ENCODE results near the gene DOP1B. TPM values are rescaled to one million over a fixed set of nuclear protein-coding genes. Genes with fewer than 3 reads are reported as not detected.
A peak's percentile ranks its signal among the peaks of the same experiment; 100 is the strongest.
"Not testable (repeated sequence)": the region's sequence is repeated elsewhere in the genome, so short reads cannot be mapped to it uniquely, and the experiment has no call there.

DOP1B gene
- total and polyA plus RNA-seq, 10 donors = 2.9 to 29.2 (median 21.9) TPM

DNA sequence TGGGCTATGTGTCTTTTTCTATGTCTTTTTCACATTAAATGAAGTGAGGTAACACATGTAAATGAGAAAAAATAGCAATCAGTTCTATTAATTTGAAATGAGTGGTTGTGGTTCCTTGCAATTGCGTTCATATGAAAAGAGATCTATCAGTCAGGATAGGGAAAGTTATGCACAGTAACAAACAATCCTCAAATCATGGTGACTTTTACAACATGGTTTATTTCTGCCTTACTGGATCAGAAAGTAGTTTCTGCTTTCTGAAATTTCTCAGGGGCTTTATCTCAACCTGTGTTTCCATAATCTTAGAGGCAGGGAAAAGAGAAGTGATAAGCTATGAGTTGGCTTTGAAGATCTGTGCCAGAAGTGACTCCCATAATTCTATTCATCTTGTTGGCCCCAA lies 39.0 kb downstream of the DOP1B start:
- Histone ChIP-seq H3K4me3 (no peak overlapping the region), H3K4me1 (peaks cover 0 to 6% (median 0%) of the 10 kb centered on the region in 6 donors), H3K27ac (no peak overlapping the region), H3K27me3 (replicated peaks in 1 of 7) (no peaks in the 10 kb centered on the region), H3K36me3 (peaks cover 0 to 32% (median 15%) of the 10 kb centered on the region in 6 donors), H3K9me3 (no peaks in the 10 kb centered on the region)
- no peak for DNase-seq
- WGBS, 5 donors = 95 to 98% (median 97%) methylated on average over 1 of the region's 1 CpG
- intact Hi-C loops (cut with DNase I; ENCODE audit: low total_unique reads) = no loop called here
- TF ChIP-seq, protein P1, sequence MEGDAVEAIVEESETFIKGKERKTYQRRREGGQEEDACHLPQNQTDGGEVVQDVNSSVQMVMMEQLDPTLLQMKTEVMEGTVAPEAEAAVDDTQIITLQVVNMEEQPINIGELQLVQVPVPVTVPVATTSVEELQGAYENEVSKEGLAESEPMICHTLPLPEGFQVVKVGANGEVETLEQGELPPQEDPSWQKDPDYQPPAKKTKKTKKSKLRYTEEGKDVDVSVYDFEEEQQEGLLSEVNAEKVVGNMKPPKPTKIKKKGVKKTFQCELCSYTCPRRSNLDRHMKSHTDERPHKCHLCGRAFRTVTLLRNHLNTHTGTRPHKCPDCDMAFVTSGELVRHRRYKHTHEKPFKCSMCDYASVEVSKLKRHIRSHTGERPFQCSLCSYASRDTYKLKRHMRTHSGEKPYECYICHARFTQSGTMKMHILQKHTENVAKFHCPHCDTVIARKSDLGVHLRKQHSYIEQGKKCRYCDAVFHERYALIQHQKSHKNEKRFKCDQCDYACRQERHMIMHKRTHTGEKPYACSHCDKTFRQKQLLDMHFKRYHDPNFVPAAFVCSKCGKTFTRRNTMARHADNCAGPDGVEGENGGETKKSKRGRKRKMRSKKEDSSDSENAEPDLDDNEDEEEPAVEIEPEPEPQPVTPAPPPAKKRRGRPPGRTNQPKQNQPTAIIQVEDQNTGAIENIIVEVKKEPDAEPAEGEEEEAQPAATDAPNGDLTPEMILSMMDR (IDR thresholded peaks at IDR 0.05 in 8 of 11, conservative IDR thresholded peaks at IDR 0.05 in 3 of 11) = no peak
- no peak for TF ChIP-seq POLR2A (IDR thresholded peaks at IDR 0.05)
- TF ChIP-seq POLR2AphosphoS5 (IDR thresholded peaks at IDR 0.05) = no peak

GRCh38 chr21:36199021-36199420 lies 42.4 kb downstream of the DOP1B start:
- TF ChIP-seq, protein P1 (IDR thresholded peaks at IDR 0.05 in 8 of 11, conservative IDR thresholded peaks at IDR 0.05 in 3 of 11) = no peak
- TF ChIP-seq POLR2AphosphoS5 (IDR thresholded peaks at IDR 0.05) (no peak), POLR2A (IDR thresholded peaks at IDR 0.05) (no peak)
- peaks cover 0 to 7% (median 0%) of the 10 kb centered on the region in 6 donors for H3K4me1 ChIP-seq
- H3K27ac ChIP-seq = no peak overlapping the region
- no peak overlapping the region for H3K4me3 ChIP-seq
- DNase-seq = no peak
- no peaks in the 10 kb centered on the region for H3K9me3 ChIP-seq
- H3K36me3 ChIP-seq = peaks cover 0 to 54% (median 15%) of the 10 kb centered on the region in 6 donors
- 82 to 93% (median 90%) methylated on average over 9 of the region's 9 CpGs for WGBS, 5 donors
- intact Hi-C loops (cut with DNase I; ENCODE audit: low total_unique reads) = no loop called here
- no peaks in the 10 kb centered on the region for H3K27me3 ChIP-seq (replicated peaks in 1 of 7)

DNA sequence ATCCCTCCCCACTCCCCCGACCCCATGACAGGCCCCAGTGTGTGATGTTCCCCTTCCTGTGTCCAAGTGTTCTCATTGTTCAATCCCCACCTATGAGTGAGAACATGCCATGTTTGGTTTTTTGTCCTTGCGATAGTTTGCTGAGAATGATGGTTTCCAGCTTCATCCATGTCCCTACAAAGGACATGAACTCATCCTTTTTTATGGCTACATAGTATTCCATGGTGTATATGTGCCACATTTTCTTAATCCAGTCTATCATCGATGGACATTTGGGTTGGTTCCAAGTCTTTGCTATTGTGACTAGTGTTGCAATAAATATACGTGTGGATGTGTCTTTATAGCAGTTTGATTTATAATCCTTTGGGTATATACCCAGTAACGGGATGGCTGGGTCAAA lies 43.0 kb downstream of the DOP1B start:
- intact Hi-C loops (cut with DNase I; ENCODE audit: low total_unique reads); H3K27ac ChIP-seq; DNase-seq; H3K4me3 ChIP-seq; H3K4me1 ChIP-seq; H3K9me3 ChIP-seq; H3K27me3 ChIP-seq (replicated peaks in 1 of 7): not testable (repeated sequence)
- peaks cover 0 to 59% (median 15%) of the 10 kb centered on the region in 6 donors for H3K36me3 ChIP-seq
- 72 to 91% (median 86%) methylated on average over 5 of the region's 5 CpGs for WGBS, 5 donors

DNA sequence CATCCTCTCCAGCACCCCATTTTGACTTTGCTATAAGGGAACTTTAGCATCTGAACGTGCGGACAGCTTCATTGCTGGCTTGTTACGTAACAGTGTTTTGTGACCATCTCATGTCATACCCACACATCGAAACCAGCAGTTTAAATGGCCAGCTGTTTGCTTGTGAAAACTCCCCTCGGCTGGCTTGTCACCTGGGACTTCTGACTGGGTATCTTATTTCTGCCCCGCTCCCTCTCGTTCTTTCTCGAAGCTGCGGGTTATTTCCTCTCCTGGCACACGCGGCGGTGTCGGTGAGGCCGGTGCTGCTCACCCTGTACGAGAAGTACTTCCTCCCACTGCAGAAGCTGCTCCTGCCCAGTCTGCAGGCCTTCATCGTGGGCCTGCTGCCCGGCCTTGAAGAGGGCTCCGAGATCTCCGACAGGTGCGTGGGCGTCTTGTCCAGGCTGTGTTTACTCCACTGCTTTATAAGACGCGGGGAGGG lies 43.5 kb downstream of the DOP1B start:
- peaks cover 0 to 65% (median 15%) of the 10 kb centered on the region in 6 donors for H3K36me3 ChIP-seq
- H3K27ac ChIP-seq = peak overlapping the region in 3 of 8 donors; percentile 28 to 37 (median 36)
- 65 to 92% (median 86%) methylated on average over 23 of the region's 23 CpGs for WGBS, 5 donors
- DNase-seq = peak; percentile 84
- H3K4me1 ChIP-seq = peaks cover 0 to 7% (median 0%) of the 10 kb centered on the region in 6 donors
- H3K9me3 ChIP-seq = no peaks in the 10 kb centered on the region
- intact Hi-C loops (cut with DNase I; ENCODE audit: low total_unique reads) = no loop called here
- no peak overlapping the region for H3K4me3 ChIP-seq
- H3K27me3 ChIP-seq (replicated peaks in 1 of 7) = no peaks in the 10 kb centered on the region
- peak in 1 of 3 donors; percentile 14 for TF ChIP-seq POLR2AphosphoS5 (IDR thresholded peaks at IDR 0.05)
- TF ChIP-seq, protein P1 (IDR thresholded peaks at IDR 0.05 in 8 of 11, conservative IDR thresholded peaks at IDR 0.05 in 3 of 11) = no peak

Data from spleen (tissue), 11 donors.